ENCODE measurements around the gene MYOT.

- no peak for TF ChIP-seq CTCF (conservative IDR thresholded peaks at IDR 0.05 in 1 of 2, IDR thresholded peaks at IDR 0.05 in 1 of 2; ENCODE audit: extremely low read depth in 1 of 2, insufficient read depth in 1 of 2, low read depth in 1 of 2, low read length in 2 of 2)
- TF ChIP-seq EZH2 (IDR thresholded peaks at IDR 0.05; ENCODE audit: borderline replicate concordance, low read length): no peak
Measured at GRCh38 chr5:137826067-137826466, 41.6 kb upstream of the MYOT start.

All from mammary epithelial cell (primary cell).